HL-60 (cell line): ENCODE data around the gene PDYN.

Source experiments
- DNase-seq, 2 experiments: peaks; one replicate each; pipeline ENCODE4 v3.0.0-alpha.2; 2010 to 2020; ENCODE audit warnings: low read depth in 1 of 2, low spot score in 1 of 2
- H3K27ac ChIP-seq: fragments of 250-450 bp; sonication (Bioruptor Pico); replicated peaks from 2 replicates; pipeline ENCODE4 v1.5.1; 2020; ENCODE audit warnings: mild to moderate bottlenecking, moderate library complexity
- H3K27me3 ChIP-seq: fragments of 250-450 bp; sonication (Bioruptor Pico); 2 replicates; pipeline ENCODE4 v1.5.1; 2021; ENCODE audit warnings: mild to moderate bottlenecking, moderate library complexity; ENCODE audit not compliant: insufficient read depth, poor library complexity, severe bottlenecking
- H3K4me3 ChIP-seq: replicated peaks from 2 replicates; pipeline ENCODE4 v1.5.1; 2011; ENCODE audit warnings: mild to moderate bottlenecking, control low read depth, low read length; ENCODE audit not compliant: insufficient read depth
- CTCF ChIP-seq: IDR thresholded peaks from one replicate; pipeline ENCODE4 v1.5.1; 2011; ENCODE audit warnings: low read length, control low read depth, inconsistent platforms; ENCODE audit not compliant: insufficient read depth
- GABPA ChIP-seq: IDR thresholded peaks from 2 replicates; pipeline ENCODE4 v1.6.1; 2012; ENCODE audit warnings: low read depth
- POLR2AphosphoS5 ChIP-seq: IDR thresholded peaks from 2 replicates; pipeline ENCODE4 v1.6.1; 2012; ENCODE audit warnings: low read depth
- REST ChIP-seq: IDR thresholded peaks from 2 replicates; pipeline ENCODE4 v1.6.1; 2012; ENCODE audit warnings: low read depth; ENCODE audit not compliant: insufficient replicate concordance
- SPI1 ChIP-seq: IDR thresholded peaks from 2 replicates; pipeline ENCODE4 v1.6.1; 2012; ENCODE audit warnings: low read depth, mild to moderate bottlenecking, borderline replicate concordance

The PDYN gene

GRCh38 chr20:1934721-1935573 is 58.9 kb downstream of the PDYN start:
- H3K27ac ChIP-seq = no peak overlapping the region
- H3K27me3 ChIP-seq = no peaks in the 10 kb centered on the region

GRCh38 chr20:1934156-1934555 is 59.7 kb downstream of the PDYN start:
- H3K4me3 ChIP-seq = no peak overlapping the region
- no peak for DNase-seq
- TF ChIP-seq GABPA (no peak), SPI1 (no peak), REST (no peak), POLR2AphosphoS5 (no peak), CTCF (no peak)
- H3K27me3 ChIP-seq = no peaks in the 10 kb centered on the region
- no peak overlapping the region for H3K27ac ChIP-seq

More at GRCh38 chr20:1934721-1935573, 58.9 kb downstream of the PDYN start:
- H3K4me3 ChIP-seq = no peak overlapping the region
- TF ChIP-seq CTCF (no peak), SPI1 (no peak), GABPA (no peak)
- DNase-seq = peak in 1 of 2 experiments; percentile 74

- no peak for DNase-seq
- H3K4me3 ChIP-seq = no peak overlapping the region
- TF ChIP-seq GABPA = no peak
- TF ChIP-seq REST = no peak
- TF ChIP-seq POLR2AphosphoS5 = 0 out of 2 replicates have a peak, but pooled peaks have one; percentile 22
- no peak for TF ChIP-seq CTCF
- no peak for TF ChIP-seq SPI1
- H3K27ac ChIP-seq = no peak overlapping the region
- no peaks in the 10 kb centered on the region for H3K27me3 ChIP-seq
Measured at GRCh38 chr20:1933465-1933870, 60.4 kb downstream of the PDYN start.
